AG04450 (cell line): ENCODE measurements around the gene ASCL2. TPM values are rescaled to one million over a fixed set of nuclear protein-coding genes. Genes with fewer than 3 reads are reported as not detected.

Experiments used
- CTCF ChIA-PET: fragments of 300-600, 350-600 bp; formaldehyde crosslinking; extraction: SDS; loops from one replicate; lab custom pipeline; 2022; ENCODE audit warnings: antibody characterized with exemption, inconsistent platforms; lab: Charles Lee
- POLR2A ChIA-PET: fragments of 350-600 bp; formaldehyde crosslinking; extraction: SDS; loops from one replicate; lab custom pipeline; 2021; ENCODE audit warnings: antibody characterized with exemption, inconsistent platforms; lab: Yijun Ruan, JAX
- DNase-seq: peaks from one replicate; pipeline ENCODE4 v3.0.0-alpha.2; 2011; ENCODE audit warnings: low read depth, low spot score
- H3K27ac ChIP-seq: one replicate; pipeline ENCODE4 v1.5.1; 2012; ENCODE audit warnings: low read depth, low read length, control low read depth
- H3K27me3 ChIP-seq: one replicate; pipeline ENCODE4 v1.6.0; 2012; ENCODE audit warnings: low read length; ENCODE audit not compliant: control insufficient read depth, insufficient read depth
- H3K4me3 ChIP-seq: 2 replicates; pipeline ENCODE4 v1.5.1; 2011; ENCODE audit warnings: mild to moderate bottlenecking, low read depth, low read length, control low read depth
- H3K9me3 ChIP-seq: 2 replicates; pipeline ENCODE4 v1.5.1; 2012; ENCODE audit warnings: low read length; ENCODE audit not compliant: control insufficient read depth, insufficient read depth
- polyA plus RNA-seq: library from polyadenylated mRNA; depleted of rRNA; stranded (reverse); fragments of >200 nt; gene quantifications from 2 replicates; pipeline ENCODE4 v1.2.3, GENCODE V29; 2011
- TF ChIP-seq, protein P1 (sequence below): IDR thresholded peaks from 2 replicates; pipeline ENCODE4 v1.5.1; 2011; ENCODE audit warnings: low read depth, low read length, control low read depth, inconsistent platforms

Gene ASCL2
- polyA plus RNA-seq, 1 experiment, result not detected

DNA sequence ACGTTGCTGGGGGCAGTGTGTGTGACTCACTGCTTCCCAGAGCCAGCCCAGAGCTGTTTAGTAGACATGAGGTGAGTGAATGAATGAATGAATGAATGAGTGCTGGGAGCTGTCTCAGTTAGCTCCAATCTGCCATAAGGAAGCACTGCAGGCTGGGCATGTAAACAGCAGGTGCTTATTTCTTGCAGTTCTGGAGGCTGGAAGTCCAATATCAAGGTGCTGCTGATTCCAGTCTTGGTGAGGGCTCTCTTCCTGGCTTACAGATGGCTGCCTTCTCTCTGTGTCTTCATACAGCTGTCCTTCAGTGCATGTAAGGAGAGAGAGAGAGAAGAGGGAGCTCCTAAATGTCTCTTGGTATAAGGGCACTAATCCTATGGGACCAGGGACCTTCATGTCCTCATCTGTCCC lies 27.2 kb upstream of the ASCL2 start:
- TF ChIP-seq, protein P1, sequence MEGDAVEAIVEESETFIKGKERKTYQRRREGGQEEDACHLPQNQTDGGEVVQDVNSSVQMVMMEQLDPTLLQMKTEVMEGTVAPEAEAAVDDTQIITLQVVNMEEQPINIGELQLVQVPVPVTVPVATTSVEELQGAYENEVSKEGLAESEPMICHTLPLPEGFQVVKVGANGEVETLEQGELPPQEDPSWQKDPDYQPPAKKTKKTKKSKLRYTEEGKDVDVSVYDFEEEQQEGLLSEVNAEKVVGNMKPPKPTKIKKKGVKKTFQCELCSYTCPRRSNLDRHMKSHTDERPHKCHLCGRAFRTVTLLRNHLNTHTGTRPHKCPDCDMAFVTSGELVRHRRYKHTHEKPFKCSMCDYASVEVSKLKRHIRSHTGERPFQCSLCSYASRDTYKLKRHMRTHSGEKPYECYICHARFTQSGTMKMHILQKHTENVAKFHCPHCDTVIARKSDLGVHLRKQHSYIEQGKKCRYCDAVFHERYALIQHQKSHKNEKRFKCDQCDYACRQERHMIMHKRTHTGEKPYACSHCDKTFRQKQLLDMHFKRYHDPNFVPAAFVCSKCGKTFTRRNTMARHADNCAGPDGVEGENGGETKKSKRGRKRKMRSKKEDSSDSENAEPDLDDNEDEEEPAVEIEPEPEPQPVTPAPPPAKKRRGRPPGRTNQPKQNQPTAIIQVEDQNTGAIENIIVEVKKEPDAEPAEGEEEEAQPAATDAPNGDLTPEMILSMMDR, result no peak
- ChIA-PET POLR2A (interaction anchor here (0.5 kb wide), 1 partner anchor 103 kb away, joined by 3 read pairs; the partner anchor contains the start of gene TSSC4), CTCF (no interaction called here)
- peaks cover 21% of the 10 kb centered on the region for H3K27me3 ChIP-seq
- no peak for DNase-seq
- H3K27ac ChIP-seq, result no peak overlapping the region
- no peaks in the 10 kb centered on the region for H3K9me3 ChIP-seq
- no peak overlapping the region for H3K4me3 ChIP-seq

DNA sequence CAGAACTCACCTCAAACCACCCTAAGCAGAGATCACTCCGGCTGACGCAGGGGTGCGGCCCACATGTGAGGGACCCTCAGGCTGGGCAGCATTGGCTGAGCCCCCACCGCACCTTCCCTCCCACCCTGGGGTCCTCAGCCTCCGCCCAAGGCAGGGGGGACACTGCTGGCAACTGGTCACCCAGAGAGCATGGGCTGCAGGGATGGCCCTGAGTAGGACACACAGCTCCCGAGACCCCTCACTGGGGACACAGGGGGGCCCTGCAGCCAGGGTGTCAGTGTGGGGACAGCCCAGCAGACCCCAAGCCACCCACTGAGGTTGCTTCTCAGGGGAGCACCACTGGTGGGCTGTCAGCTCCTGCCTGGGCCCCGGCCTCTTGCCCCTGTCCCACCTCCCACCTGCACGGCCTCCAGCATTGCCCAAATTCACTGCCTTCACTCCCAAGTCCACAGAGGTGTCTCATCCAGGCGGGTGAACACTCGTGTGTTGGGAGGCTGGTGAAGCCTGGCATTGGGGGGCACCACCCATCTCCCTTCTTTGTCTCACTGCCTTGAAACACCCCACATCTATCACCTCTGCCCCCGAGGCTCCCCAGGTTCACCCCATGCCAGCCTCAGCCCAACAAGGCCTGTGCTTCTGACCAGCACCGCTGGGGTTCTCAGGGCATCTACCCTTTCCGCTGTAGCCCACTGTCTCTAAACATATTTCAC lies 26.7 kb upstream of the ASCL2 start:
- Histone ChIP-seq H3K4me3 (no peak overlapping the region), H3K27me3 (peaks cover 21% of the 10 kb centered on the region), H3K9me3 (no peaks in the 10 kb centered on the region), H3K27ac (no peak overlapping the region)
- POLR2A ChIA-PET, result interaction anchor here (0.5 kb wide), 1 partner anchor 103 kb away, joined by 3 read pairs; the partner anchor contains the start of gene TSSC4
- DNase-seq, result no peak
- TF ChIP-seq, protein P1, result no peak
- CTCF ChIA-PET, result no interaction called here

DNA sequence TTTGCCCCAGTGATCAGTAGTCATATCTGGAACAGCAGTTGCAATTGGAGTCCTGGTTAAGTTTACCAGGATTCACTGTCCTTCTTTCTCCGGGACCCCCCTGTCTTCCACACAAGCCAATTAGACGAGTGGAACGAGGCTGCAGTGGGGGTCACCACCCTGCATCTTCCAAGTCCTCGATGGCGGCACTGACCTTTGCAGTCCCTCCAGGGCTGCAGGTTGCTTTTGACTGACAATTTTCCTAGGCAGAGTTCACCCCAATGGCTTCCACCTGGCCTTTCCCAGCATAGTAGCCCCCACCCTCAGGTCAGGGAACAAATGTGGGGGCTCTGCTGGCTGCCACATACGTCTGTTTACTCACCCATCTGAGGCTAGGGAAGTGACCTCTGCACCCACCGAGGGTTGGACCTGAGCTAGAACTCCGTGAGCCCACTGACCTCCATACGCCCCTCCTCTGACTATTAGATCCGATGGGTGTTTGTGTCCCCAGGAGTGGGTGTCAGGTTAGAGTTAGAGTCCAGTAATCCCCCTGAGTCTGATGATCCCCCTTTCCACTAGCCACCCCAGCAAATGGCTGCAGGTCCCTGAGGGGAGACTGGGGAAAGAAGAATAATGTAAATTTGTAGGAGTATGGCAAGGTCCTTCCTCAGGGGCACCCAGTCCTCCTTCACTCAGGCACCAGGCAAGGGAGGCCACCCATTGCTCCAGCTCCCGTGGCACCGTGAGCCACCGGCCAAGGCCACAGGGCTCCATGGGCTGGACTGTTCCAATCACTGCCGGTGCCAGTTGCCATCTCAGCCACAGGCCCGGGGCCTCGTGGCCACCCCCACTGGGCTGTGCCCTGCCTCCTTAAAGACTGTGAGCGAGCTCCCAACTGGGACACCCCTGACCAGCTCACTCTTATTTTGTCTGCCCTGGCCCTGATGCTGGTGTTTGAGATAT lies 25.9 kb upstream of the ASCL2 start:
- TF ChIP-seq, protein P1, result no peak
- ChIA-PET CTCF (no interaction called here), POLR2A (no interaction called here)
- Histone ChIP-seq H3K27me3 (peaks cover 21% of the 10 kb centered on the region), H3K27ac (no peak overlapping the region), H3K4me3 (no peak overlapping the region), H3K9me3 (no peaks in the 10 kb centered on the region)
- no peak for DNase-seq

DNA sequence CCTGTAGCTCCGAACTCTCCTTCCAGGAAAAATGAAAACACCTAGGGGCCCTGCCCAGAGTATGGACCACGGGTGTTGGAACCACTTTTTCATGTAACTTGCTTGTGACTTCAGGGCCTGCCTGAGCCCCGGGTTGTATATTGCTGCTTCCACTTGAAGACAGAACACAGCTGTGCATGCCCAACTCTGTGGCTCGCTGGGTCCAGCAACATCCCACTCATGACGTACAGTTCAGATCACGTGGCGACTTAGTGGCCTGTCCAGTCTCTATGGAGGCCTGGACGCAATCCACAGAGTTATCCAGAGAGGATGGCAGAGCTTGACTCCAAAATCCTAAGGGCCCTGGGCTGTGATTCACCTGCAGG lies 24.5 kb upstream of the ASCL2 start:
- ChIA-PET CTCF (no interaction called here), POLR2A (no interaction called here)
- Histone ChIP-seq H3K4me3 (no peak overlapping the region), H3K27ac (no peak overlapping the region), H3K9me3 (no peaks in the 10 kb centered on the region; the same call in 1 of the 2 replicates), H3K27me3 (peaks cover 21% of the 10 kb centered on the region)
- no peak for DNase-seq
- TF ChIP-seq, protein P1, result no peak
